Heart left ventricle (tissue), 13 donors: Measurements from ENCODE around the gene MORN5.

Experiments used
- POLR2A ChIP-seq, 2 donors: fragments of 450-650 bp; IDR thresholded peaks; one replicate each; pipeline ENCODE4 v1.6.1; 2017; ENCODE audit warnings: antibody characterized with exemption in 2 of 2, mild to moderate bottlenecking in 2 of 2, moderate library complexity in 2 of 2
- TF ChIP-seq, protein P1 (sequence below), 12 donors: fragments of 200-600 bp; sonication (generic) in 4 of 12; IDR thresholded peaks; one replicate each; pipeline versions ENCODE4 v1.5.0 to v1.8.0; 2018 to 2022; ENCODE audit warnings: antibody characterized with exemption in 12 of 12, mild to moderate bottlenecking in 5 of 12
- donor health status: ischemic (EF 13 %, LVEDD 7.1; RV severe dilation, severe dysfunction).
- donor health status: DM: no; HTN: yes; CAD: no.
- donor health status: DM: no; HTN: no; CAD: no.
- donor health status: ischemic (EF 25% LVEDD 6.9; RV normal size, moderate dysfunction).
- donor health status: ischemic (EF 25% LVEDD 5.7; RV mildly dilated, moderate dysfunction).
- donor health status: ischemic (EF 35%, LVEDD 5.7; RV mildly dilated, moderate dysfunction).
- donor health status: nonischemic (EF 11% LVEDD 7.7; RV severe dilation, severe dysfunction).
- donor health status: DM: yes; HTN: yes; CAD: no.
- donor health status: PGD.
- donor health status: ischemic (EF 29% LVEDD 5.4; RV normal size, mild dysfunction).
- donor health status: nonischemic (EF 23%, LVEDD 6.1; RV moderate dilation, normal function).

DNA sequence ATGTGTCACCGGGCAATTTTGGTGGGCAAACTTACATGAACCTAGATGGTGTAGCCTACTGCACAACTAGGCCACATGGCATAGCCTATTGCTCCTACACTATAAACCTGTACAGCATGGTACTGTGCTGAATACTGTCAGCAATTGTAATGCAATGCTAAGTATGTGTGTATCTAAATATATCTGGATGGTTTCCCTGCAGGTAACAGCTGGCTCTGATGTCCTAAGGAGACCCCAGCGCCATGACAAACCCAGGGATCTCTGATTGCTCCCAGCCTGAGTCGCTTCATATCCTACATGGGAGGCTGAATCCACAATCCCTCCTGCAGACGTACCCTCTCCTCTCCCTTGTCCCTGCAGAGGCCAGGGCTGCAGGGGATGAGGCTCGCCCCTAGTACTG is 40.0 kb upstream of the MORN5 start:
- TF ChIP-seq, protein P1, sequence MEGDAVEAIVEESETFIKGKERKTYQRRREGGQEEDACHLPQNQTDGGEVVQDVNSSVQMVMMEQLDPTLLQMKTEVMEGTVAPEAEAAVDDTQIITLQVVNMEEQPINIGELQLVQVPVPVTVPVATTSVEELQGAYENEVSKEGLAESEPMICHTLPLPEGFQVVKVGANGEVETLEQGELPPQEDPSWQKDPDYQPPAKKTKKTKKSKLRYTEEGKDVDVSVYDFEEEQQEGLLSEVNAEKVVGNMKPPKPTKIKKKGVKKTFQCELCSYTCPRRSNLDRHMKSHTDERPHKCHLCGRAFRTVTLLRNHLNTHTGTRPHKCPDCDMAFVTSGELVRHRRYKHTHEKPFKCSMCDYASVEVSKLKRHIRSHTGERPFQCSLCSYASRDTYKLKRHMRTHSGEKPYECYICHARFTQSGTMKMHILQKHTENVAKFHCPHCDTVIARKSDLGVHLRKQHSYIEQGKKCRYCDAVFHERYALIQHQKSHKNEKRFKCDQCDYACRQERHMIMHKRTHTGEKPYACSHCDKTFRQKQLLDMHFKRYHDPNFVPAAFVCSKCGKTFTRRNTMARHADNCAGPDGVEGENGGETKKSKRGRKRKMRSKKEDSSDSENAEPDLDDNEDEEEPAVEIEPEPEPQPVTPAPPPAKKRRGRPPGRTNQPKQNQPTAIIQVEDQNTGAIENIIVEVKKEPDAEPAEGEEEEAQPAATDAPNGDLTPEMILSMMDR (IDR thresholded peaks at IDR 0.05): no peak
- TF ChIP-seq POLR2A (IDR thresholded peaks at IDR 0.05): no peak
